AG09309 (cell line): ENCODE data around the gene NEK6.

Experiments used
- DNase-seq: peaks from one replicate; pipeline ENCODE4 v3.0.0-alpha.2; 2010; ENCODE audit warnings: low read depth
- H3K4me3 ChIP-seq: 2 replicates; pipeline ENCODE4 v1.5.1; 2011; ENCODE audit warnings: mild to moderate bottlenecking, low read depth, low read length, moderate library complexity; ENCODE audit not compliant: control insufficient read depth
- TF ChIP-seq, protein P1 (sequence below): IDR thresholded peaks from 2 replicates; pipeline ENCODE4 v1.5.1; 2011; ENCODE audit warnings: mild to moderate bottlenecking, low read depth, low read length, inconsistent platforms; ENCODE audit not compliant: insufficient read depth, control insufficient read depth; ENCODE audit errors: missing control alignments

Gene NEK6

DNA sequence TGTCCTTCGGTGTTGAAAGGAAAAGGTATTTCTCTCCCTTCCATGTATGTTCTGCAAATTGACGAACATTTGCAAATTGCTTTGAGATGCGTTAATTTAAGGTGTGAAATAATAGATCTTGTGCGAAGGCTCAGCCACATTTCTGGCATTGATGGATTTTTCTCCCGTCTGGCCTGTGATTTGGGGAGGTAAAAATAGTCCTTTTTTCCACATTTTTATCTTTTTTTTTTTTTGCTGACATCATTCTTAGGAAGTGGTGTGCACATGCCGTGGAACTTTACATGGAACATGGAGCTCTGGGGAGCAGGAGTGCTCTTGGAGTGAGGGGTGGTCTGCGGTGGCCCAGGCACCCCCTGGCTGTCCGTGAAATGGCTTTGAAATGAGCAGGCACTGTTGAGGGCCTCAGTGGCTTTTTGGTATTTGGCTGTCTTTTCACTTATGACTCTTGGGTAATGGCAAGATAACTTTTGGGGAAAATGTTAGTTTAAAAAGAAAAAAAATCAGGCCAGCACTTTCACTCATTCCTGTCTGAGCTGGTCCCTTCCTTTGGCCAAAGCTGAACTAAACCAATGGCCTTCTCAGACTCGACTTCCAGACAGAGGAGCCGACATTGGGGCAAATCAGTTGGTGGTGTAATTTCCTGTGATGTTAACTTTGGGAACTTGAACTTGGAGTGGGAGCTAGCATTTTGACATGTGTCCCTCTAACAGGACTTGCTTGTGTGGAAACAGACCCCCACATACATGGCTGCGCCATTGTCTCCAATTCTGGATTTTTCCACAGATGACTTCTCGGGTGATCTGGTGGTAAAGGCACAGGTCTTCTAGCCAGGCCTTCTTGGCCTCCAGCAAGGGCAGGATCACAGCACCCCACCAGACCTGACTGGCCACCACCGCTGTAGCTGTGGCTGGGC, 4.2 kb downstream of the NEK6 start:
- TF ChIP-seq, protein P1, sequence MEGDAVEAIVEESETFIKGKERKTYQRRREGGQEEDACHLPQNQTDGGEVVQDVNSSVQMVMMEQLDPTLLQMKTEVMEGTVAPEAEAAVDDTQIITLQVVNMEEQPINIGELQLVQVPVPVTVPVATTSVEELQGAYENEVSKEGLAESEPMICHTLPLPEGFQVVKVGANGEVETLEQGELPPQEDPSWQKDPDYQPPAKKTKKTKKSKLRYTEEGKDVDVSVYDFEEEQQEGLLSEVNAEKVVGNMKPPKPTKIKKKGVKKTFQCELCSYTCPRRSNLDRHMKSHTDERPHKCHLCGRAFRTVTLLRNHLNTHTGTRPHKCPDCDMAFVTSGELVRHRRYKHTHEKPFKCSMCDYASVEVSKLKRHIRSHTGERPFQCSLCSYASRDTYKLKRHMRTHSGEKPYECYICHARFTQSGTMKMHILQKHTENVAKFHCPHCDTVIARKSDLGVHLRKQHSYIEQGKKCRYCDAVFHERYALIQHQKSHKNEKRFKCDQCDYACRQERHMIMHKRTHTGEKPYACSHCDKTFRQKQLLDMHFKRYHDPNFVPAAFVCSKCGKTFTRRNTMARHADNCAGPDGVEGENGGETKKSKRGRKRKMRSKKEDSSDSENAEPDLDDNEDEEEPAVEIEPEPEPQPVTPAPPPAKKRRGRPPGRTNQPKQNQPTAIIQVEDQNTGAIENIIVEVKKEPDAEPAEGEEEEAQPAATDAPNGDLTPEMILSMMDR = no peak
- no peak for DNase-seq
- H3K4me3 ChIP-seq = no peak overlapping the region; the same call in 1 of the 2 replicates

DNA sequence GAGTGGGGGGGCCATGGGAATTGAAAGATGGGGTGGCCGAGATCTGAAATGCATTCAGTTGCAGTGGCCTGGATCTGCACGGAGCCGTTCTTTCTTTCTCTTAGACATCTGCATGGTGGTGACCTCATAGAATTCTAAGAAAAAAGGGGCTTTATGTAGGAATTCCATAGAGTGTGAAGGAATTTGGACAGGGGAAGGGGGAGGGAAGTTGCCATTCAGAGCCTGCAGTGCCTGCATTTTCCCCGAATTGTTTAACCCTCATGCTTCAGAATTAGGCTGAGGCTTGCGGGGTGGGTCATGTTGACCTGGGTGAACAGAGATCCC, 4.9 kb downstream of the NEK6 start:
- TF ChIP-seq, protein P1 = no peak
- no peak overlapping the region for H3K4me3 ChIP-seq
- DNase-seq = no peak

DNA sequence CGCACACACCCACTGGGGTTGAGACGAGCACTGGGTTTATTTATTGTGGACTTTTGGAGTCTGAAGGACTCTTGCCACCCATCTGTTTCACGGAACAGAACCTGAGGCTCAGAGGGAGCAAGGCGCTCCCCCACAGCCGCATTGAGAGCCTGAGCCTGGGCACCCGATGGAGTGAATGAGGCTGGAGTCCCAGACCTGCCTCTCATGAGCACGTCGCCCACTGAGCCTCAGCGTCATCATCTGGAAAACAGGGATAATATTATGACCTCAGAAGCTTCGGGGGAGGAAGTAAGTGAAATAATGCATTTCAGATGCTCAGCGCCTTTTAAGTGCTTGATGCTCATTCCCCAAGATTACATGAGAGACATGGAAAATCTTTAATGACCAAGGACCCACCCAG, 5.5 kb downstream of the NEK6 start:
- DNase-seq = no peak
- no peak overlapping the region for H3K4me3 ChIP-seq
- TF ChIP-seq, protein P1 = no peak

DNA sequence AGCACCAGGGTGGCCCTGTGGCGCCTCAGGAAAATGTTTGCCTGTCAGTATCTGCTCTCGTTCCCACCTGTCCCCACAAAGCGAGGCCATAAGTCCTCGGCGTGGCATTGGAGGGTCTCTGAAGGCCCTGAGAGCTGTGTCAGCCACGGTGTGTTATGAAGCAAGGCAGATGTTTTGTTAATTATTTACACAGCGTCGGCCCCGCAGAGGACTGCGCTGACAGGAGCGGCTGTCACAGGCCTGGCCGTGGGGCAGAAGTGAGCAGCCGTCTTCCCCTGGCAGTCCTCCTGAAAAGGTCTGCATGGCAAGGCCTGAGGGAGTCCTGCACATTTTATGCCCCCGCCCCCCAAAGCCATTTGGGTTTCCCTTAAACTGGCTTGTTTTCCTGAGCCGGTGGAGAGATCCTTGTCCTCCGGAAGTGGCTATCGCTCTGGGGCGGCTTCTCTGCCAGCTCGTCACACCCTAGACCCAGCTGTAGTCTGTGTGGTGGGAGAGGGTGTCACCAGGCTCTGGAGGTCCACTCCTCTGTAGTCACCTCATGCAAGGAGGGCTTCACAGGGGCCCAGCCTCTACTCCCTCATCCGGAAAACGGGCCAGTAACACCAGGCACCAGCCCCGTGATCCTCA, 6.2 kb downstream of the NEK6 start:
- DNase-seq = no peak
- TF ChIP-seq, protein P1 = no peak
- no peak overlapping the region for H3K4me3 ChIP-seq

DNA sequence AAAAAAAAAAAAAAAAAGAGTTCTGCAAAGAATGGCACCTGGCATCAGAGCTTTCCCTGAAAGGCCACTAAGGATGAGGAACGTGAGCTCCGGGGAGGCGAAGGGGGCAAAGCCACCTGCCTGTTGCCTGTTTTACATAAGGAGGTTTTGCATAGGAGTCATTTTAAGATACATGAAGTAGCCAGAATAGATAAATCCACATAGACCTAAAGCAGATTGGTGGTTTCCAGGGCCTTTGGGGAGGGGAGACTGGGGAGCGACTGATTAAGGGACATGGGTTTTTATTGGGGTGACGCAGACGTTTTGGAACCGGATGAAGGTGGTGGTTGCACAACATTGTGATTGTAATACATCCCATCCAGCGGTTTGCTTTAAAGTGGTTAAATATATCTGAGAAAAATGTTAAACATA, 7.1 kb downstream of the NEK6 start:
- peak; percentile 75 for DNase-seq
- H3K4me3 ChIP-seq = no peak overlapping the region
- TF ChIP-seq, protein P1 = no peak

DNA sequence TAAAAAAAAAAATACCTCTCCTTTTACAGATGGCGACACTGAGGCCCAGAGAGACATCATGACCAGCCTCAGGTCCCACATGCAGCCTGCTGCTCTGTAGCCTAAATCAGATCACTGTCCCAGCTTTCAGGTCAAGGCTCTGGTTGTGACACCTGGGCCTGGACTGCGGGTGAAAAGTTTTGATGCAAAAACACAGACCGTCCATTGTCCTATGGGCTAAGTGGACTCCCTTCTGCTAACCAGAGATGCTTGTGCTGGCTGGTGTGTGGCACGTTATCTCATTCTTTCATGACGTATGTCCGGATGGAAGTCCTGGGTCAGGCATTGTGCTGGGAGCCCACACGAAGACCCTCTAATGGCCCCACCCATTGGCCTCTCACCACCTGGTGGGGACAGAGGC, 7.8 kb downstream of the NEK6 start:
- DNase-seq = no peak
- H3K4me3 ChIP-seq = no peak overlapping the region
- TF ChIP-seq, protein P1 = no peak
